ENCODE measurements around the gene TSHZ2. TPM values are rescaled to one million over a fixed set of nuclear protein-coding genes. Genes with fewer than 3 reads are reported as not detected.
A peak's percentile ranks its signal among the peaks of the same experiment; 100 is the strongest.

TSHZ2 gene
- total and polyA plus RNA-seq, 4 donors = 0.93 to 8.8 (median 3.8) TPM

DNA sequence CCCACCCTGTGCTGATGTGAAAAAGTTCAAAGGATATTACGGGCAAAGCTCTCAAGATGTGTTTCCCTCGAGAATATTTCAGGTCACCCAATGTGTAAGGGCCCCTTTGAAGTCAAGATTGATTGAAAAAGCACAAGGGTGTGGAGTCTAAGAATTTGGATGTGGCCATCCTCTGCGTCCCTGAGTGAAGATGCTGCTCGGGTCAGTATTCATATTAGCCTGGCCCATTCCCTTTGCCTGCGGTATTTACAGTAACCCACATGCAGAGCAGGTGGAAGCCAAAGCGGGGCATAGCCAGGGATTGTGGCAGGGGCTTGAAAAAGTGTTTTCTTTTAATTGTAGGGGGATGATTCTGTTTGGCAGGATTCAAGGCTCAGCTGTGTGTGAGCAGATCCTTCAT is 211.0 kb downstream of the TSHZ2 start:
- 79 to 85% methylated on average over 6 of the region's 6 CpGs for WGBS, 2 donors
- no peaks in the 10 kb centered on the region for H3K9me3 ChIP-seq (ENCODE audit: control insufficient read depth in 4 of 4, insufficient read depth in 3 of 4, low read length in 3 of 4)
- no peak overlapping the region for H3K9ac ChIP-seq (ENCODE audit: insufficient read depth in 1 of 2, low read length in 2 of 2)
- H3K4me3 ChIP-seq = no peak overlapping the region
- TF ChIP-seq, protein P1, sequence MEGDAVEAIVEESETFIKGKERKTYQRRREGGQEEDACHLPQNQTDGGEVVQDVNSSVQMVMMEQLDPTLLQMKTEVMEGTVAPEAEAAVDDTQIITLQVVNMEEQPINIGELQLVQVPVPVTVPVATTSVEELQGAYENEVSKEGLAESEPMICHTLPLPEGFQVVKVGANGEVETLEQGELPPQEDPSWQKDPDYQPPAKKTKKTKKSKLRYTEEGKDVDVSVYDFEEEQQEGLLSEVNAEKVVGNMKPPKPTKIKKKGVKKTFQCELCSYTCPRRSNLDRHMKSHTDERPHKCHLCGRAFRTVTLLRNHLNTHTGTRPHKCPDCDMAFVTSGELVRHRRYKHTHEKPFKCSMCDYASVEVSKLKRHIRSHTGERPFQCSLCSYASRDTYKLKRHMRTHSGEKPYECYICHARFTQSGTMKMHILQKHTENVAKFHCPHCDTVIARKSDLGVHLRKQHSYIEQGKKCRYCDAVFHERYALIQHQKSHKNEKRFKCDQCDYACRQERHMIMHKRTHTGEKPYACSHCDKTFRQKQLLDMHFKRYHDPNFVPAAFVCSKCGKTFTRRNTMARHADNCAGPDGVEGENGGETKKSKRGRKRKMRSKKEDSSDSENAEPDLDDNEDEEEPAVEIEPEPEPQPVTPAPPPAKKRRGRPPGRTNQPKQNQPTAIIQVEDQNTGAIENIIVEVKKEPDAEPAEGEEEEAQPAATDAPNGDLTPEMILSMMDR (IDR thresholded peaks at IDR 0.05; ENCODE audit: control extremely low read depth, extremely low read depth) = no peak
- peaks cover 0 to 21% (median 0%) of the 10 kb centered on the region in 5 donors for H3K4me1 ChIP-seq (ENCODE audit: control insufficient read depth in 5 of 5, insufficient read depth in 5 of 5, low read length in 5 of 5)
- no peaks in the 10 kb centered on the region for H3K36me3 ChIP-seq (ENCODE audit: control insufficient read depth in 4 of 4, insufficient read depth in 4 of 4, low read length in 4 of 4)
- ATAC-seq (ENCODE audit: insufficient read depth, low FRiP score) = no peak
- no peak overlapping the region for H3K27ac ChIP-seq (ENCODE audit: low read depth in 1 of 2, low read length in 1 of 2)
- DNase-seq = no peak
- H3K27me3 ChIP-seq (ENCODE audit: control insufficient read depth in 3 of 3, insufficient read depth in 3 of 3, low read length in 2 of 3) = peaks cover 0 to 3% (median 0%) of the 10 kb centered on the region in 3 donors

DNA sequence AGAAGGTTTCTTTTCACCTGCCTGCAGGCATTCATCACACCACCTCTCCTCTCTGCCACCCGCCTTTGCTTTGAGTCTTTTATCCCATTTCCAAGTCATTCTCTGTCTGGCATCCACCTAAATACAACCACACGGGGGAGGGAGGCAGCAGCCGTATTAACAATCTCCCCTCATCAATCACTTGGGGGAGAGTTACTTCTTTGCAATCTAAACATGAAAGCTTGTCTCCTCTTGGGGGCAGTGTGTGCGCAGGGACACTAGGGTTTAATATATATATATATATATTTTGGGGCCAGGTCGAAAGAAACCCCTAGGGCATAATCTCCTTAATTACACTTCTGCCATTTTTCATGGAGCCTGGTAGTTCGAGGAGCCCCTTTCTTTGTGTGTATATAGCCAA is 214.5 kb downstream of the TSHZ2 start:
- Histone ChIP-seq H3K4me3 (no peak overlapping the region), H3K27me3 (ENCODE audit: control insufficient read depth in 3 of 3, insufficient read depth in 3 of 3, low read length in 2 of 3) (no peaks in the 10 kb centered on the region), H3K9ac (ENCODE audit: insufficient read depth in 1 of 2, low read length in 2 of 2) (no peak overlapping the region), H3K4me1 (ENCODE audit: control insufficient read depth in 5 of 5, insufficient read depth in 5 of 5, low read length in 5 of 5) (peaks cover 0 to 24% (median 0%) of the 10 kb centered on the region in 5 donors), H3K36me3 (ENCODE audit: control insufficient read depth in 4 of 4, insufficient read depth in 4 of 4, low read length in 4 of 4) (no peaks in the 10 kb centered on the region), H3K27ac (ENCODE audit: low read depth in 1 of 2, low read length in 1 of 2) (no peak overlapping the region), H3K9me3 (ENCODE audit: control insufficient read depth in 4 of 4, insufficient read depth in 3 of 4, low read length in 3 of 4) (no peaks in the 10 kb centered on the region)
- TF ChIP-seq, protein P1 (IDR thresholded peaks at IDR 0.05; ENCODE audit: control extremely low read depth, extremely low read depth) = no peak
- peak in 1 of 3 donors; percentile 12 for DNase-seq
- ATAC-seq (ENCODE audit: insufficient read depth, low FRiP score) = no peak
- 46 to 51% methylated on average over 6 of the region's 6 CpGs for WGBS, 2 donors

GRCh38 chr20:53187392-53188068 is 215.4 kb downstream of the TSHZ2 start:
- no peaks in the 10 kb centered on the region for H3K27me3 ChIP-seq (ENCODE audit: control insufficient read depth in 3 of 3, insufficient read depth in 3 of 3, low read length in 2 of 3)
- H3K9ac ChIP-seq (ENCODE audit: insufficient read depth in 1 of 2, low read length in 2 of 2) = no peak overlapping the region
- H3K4me3 ChIP-seq = no peak overlapping the region
- H3K4me1 ChIP-seq (ENCODE audit: control insufficient read depth in 5 of 5, insufficient read depth in 5 of 5, low read length in 5 of 5) = peaks cover 0 to 24% (median 0%) of the 10 kb centered on the region in 5 donors
- ATAC-seq (ENCODE audit: insufficient read depth, low FRiP score) (no peak), DNase-seq (peak; percentile 81 to 93 (median 82))
- TF ChIP-seq, protein P1 (IDR thresholded peaks at IDR 0.05; ENCODE audit: control extremely low read depth, extremely low read depth) = no peak
- no peaks in the 10 kb centered on the region for H3K9me3 ChIP-seq (ENCODE audit: control insufficient read depth in 4 of 4, insufficient read depth in 3 of 4, low read length in 3 of 4)
- 56 to 61% methylated on average over 10 of the region's 10 CpGs for WGBS, 2 donors
- no peaks in the 10 kb centered on the region for H3K36me3 ChIP-seq (ENCODE audit: control insufficient read depth in 4 of 4, insufficient read depth in 4 of 4, low read length in 4 of 4)
- H3K27ac ChIP-seq (ENCODE audit: low read depth in 1 of 2, low read length in 1 of 2) = no peak overlapping the region
